UCSD-AML1 (cell line): Measurements from ENCODE around the gene CCND2.

ENCODE experiments used
- DNase-seq: peaks from one replicate; lab custom pipeline; 2025; ENCODE audit not compliant: unreplicated experiment; lab: John Stamatoyannopoulos, UW

Gene CCND2

DNA sequence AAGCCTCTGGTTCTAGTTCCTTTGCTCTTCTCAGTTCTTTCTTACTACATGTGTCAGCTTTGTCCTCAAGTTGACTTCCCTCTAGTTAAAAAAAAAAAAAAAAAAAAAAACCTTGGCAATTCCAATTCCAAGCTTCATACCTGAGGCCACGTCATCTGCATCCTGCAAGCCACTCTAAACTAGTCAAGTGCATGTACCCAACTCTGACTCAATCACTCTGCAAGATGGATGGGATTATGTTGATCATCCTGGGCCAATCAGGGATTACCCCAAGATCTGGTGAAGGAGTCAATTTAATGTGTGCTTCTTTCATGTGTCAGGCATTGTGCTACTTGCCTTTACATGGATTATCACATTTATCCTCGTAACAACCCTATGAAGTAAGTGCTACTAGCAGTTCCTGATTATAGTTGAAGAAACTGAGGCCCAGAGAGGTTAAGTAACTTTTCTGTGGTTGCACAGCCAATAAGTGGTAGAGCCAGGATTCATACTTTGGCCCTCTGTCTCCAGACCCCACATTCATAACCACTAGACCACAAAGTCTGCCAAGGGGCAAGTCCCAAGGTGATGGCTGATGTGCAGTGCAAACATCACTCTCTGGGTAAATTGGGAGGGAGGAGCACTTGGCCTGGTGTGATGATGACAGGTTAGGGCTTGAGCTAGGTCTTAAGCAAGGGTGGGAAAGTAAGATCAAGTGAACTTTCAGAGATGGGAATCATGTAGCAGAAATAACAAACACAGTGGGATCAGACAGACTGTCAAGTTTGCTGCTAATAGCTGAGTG is 17.3 kb upstream of the CCND2 start:
- no peak for DNase-seq

DNA sequence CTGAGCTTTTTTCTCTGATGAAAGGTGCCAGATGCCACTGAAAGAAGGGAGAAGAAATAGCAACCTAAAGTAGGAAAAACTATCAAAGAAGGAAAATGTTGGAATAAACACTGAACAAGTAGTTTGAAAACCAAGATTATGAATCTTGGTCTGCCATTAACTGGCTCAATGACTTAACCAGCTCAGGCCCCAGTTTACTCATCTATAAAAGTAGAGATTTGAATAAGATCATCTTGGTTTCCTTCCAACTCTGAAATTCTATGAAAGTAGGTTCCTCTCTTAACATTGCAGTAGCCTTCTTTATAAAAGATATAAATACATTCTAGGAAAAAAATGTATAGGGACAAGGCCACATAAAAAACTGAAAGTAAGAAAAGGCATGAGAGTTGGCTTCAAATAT is 16.1 kb upstream of the CCND2 start:
- no peak for DNase-seq

DNA sequence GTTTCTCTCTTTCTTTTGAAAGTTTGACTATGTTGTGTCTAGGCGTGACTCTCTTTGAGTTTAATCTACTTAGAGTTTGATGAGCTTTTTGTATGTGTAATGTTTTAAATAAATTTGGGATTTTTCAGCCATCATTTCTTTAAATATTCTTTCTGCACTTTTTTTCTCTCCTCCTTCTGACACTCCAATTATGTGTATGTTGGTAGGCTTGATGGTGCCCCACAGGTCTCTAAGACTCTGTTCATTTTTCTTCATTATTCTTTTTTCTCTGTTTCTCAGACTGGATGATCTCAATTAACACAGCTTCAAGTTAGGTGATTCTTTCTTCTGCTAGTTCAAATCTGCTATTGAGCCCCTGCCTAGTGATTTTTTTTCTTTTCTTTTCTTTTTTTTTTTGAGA is 14.5 kb upstream of the CCND2 start:
- DNase-seq, result no peak

DNA sequence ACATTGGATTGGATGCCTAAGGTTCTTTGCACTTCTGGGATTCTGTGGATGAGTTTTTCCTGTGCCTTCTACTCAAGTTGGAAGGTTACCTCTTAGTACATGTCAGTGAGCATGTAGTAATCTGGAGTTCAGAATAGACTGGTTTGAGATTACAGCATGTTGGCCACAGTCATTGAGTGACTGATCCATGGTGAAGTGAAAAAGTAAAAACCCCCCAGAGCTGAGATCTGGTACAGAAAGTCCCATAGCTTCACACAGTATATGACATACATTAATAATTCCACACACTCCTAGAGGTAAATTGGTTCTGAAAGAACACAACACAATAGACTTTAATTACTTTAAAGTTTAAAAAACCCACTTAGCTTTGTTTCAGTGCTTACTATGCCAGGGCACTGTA is 11.9 kb upstream of the CCND2 start:
- no peak for DNase-seq

DNA sequence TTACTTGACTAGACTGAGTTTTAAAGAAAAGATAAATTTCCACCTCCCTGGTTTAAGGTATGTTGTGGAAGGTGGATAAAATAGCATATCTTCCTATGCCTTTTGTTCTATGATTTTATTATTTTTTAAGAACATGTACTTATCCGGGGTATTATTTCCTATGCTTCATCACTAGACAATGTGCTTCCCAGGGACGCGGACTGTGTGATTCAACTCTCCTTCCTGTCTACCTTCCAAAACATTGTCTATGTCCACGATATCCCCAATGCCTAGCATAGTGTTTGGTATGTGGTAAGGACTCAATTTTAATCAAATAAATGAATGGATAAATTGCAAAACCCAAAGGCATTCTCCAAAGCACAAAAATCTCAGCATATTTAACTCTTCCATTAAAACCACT is 8.3 kb upstream of the CCND2 start:
- no peak for DNase-seq

DNA sequence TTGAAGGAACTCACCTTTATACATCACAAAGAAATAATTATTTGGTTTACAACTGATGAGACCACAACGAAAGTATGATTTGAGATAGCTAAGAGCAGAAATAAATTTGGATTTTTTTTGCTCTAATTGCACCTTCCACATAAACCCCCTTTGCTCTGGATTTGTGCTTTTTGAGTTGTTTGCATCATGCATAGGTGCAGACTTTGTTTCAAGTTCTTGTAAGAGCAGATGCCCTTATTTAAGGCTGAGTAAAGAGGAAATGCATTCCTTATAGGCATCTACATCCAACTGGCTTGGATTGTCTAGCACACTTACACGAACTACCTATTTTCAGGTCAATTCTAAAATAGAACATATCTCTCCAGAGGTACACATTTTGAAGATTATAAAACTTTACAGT is 6.6 kb upstream of the CCND2 start:
- DNase-seq, result no peak

DNA sequence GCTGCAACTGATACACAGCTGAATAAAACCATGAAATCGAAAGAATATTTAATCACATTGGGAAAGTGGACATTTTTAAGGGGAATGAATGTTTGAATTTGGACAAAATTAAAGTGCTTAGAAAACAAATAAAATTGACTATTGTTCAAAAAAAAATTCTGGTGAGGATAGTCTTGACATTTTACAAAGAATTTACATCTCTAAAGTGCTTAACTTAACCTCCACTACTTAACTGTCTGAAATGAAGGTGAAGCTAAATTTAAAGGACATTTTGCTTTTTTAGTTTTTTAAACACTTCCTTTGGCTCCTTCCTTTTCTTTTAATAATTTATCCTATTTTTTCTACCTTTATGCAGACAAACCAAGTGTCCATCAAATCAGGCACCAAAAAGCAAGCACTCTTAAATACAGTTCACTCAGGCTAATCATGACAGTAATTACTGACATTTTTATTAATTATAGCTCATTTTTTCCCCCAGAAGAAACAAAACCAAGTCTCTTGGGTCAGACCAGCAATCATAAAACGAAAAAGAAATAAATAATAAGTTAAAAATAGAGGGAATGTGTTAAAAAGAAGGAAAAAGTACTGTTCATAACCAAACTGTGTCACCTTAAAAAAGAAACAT is 5.7 kb upstream of the CCND2 start:
- DNase-seq, result no peak

DNA sequence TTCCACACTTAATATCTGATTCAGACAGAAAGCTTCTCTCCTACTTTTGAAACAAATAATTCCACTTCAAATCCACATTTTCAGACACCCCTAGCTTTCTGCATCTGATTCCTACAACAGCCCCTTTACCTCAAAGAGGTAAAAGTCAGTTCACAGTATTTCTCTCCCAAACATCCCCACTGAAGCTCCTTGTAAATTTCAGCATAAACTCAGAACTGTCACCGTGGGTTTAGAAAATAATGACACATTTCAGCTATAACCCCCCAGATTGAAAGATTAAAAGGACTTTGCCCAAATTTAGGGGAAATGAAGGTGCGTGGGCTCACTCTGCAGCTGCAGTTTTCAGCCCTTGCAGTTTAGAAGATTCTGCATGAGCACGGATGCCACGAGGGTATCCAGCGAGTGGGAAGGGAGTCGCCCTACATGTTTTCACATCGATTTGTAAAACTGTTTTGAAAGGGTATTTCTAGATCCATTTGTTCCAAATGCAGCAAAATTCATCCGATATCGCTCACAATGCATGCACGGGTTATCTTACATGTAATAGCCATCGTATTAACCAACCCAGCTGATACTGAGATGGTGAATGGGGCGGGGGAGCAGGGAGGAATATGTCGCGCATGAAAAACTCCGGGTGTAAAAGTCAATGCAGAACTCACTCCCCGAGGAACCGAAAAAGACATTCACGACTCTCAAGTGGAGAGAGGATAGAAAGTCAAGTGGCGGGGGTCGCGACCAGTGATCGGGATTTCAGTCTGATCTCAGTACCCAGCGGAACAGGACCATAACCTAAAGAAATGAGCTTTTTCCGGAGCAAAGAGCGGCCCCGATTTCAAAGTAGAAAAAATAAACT is 5.0 kb upstream of the CCND2 start:
- peak; percentile 64 for DNase-seq

DNA sequence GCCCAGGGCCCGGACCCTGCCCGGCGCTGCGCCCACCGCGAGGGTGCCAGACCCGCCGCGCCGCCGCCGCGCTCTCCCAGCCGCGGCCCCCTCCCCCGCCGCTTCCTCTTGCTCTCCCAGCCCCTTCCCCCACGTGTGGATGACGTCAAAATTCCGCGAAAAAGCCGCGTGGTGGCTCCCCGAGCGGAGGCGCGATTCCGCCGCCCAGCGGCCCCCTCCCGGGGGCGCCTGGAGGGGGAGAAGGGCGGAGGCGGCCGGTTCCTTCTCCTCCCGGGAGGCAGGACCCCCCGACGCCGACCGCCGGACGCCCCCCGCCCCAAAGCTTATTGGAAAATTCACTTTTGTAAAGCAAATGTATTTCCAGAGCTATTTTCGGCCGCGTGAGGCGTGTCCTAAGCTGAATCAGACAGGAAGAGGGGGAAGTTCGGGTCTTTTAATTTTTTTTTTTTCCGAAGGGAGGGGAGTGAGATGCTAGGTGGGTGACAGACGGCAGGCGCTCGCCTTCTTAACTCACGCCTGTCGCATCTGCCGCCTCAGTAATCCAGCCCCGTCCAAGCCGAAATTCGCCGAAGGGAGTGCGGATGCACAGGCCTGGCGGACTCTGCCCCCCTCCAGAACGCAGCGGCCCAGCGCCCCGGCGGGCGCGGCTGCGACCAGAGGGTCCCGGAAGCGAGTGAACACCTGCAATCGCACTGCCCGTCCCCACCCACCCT is 4.1 kb upstream of the CCND2 start:
- peak; percentile 89 for DNase-seq

DNA sequence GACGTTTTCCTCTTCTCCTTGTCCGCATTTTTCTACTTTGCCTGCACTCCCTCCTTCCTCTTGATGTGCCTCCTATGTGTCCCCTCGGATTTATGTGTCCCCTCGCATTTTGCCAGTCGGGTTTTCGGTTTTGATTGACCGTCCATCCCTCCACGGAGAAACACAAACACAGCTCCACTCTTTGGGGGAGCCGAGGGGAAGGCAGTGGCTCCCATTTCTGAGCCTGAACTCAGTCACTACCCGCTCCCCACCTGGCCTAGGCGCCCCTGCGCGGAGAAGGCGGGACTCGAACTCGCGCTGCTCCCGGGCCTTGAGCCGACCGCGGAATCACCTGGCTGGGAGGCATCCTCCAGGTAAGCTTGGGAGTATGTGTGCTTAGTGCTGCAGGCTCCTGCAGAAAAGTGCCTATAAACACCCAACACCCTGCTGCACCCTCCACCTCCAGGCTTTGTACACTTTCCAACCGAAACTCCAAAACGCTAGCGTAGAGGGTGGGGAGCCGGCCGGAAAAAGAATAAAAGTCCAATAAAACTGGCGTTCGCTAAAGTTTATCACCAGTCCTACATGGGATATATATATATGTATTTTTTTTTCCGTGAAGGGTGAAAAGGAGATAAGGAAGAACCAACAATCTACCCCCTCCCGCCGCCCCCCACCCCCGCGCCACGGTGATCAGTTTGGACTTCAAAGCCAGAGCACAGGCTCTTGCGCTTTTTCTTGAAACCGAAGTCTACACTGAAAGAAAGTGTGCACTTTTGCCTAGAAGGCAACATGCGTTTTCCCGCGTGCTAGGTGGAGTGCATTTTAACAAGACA is 3.3 kb upstream of the CCND2 start:
- DNase-seq, result no peak

DNA sequence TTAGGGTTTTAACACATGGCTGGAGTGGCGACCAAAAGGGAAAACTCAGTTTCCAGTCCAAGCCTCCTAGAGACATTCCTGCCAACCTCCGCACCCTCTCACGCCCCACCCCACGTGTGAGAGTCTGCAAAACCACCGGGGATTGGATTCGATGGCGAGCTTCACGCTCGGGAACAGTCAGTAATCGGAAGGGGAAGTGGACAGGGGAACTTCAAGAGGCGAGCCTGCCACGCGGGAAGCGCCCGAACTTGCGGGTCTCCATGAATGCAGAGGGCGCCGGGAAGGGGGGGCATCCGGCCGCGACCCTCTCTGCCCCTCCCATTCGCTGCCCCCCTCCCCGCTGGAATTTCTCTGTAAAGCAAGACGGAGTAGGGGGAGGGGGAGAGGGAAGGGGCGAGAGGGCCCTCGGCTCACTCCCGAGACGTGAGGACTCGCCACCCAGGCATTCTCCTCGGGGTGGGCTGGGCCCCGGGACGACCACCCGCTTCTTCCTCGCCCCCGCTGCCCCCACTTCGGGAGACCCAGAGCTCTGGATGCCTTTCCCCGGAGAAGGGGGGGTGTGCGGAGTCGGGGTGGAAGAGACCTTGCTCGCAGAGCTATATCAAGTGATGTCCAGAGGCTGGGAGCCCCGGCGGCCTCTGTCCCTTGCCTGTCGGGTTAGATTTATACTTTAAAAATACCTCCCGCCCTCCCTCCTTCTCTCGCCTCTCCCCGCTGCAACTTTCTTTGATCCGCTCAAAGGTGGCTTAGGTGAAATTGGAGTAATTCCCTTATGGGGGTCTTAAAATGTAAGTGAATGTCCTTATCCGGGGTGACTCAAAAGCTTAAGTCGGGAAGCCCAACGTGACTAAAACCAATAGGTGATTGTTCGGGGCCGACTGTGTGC is 2.5 kb upstream of the CCND2 start:
- DNase-seq, result peak; percentile 80

DNA sequence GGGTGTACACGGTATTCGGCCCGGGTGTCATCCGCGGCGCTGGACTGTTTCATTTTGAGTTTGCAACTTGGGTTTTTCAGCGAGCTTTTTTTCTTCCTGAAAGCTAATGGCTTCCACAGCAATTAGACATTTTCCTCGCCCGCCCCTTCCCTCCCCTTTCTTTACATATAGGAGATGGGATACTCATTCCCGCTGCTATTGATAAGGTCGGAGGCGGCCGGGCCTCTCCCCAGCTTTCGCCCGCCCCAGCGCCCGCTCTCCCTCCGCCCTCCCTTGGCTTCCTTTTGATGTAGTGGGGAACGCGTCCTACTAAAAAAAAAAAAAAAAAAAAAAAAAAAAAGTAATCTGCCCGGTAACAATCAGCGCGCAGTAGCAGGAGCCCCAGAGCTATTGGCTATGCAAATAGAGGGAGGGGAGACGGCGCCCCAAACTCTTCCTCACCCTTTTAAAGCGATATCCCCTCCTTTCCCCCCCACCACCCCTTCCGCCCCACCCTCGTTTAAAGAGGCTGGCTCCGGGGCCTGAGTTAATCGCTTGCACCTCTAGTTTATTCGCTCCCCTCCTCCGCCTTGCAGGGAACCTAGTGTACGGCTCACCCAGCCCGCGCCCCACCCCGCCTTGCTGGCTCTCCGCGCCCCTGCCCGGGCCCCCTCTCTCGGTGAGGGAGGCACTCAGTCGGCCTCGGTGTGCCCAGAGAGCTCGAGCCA is 1.7 kb upstream of the CCND2 start:
- DNase-seq, result peak; percentile 87

DNA sequence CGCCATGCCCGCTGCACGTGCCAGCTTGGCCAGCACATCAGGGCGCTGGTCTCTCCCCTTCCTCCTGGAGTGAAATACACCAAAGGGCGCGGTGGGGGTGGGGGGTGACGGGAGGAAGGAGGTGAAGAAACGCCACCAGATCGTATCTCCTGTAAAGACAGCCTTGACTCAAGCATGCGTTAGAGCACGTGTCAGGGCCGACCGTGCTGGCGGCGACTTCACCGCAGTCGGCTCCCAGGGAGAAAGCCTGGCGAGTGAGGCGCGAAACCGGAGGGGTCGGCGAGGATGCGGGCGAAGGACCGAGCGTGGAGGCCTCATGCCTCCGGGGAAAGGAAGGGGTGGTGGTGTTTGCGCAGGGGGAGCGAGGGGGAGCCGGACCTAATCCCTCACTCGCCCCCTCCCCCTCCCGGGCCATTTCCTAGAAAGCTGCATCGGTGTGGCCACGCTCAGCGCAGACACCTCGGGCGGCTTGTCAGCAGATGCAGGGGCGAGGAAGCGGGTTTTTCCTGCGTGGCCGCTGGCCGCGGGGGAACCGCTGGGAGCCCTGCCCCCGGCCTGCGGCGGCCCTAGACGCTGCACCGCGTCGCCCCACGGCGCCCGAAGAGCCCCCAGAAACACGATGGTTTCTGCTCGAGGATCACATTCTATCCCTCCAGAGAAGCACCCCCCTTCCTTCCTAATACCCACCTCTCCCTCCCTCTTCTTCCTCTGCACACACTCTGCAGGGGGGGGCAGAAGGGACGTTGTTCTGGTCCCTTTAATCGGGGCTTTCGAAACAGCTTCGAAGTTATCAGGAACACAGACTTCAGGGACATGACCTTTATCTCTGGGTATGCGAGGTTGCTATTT is 914 bp upstream of the CCND2 start:
- DNase-seq, result peak; percentile 87

DNA sequence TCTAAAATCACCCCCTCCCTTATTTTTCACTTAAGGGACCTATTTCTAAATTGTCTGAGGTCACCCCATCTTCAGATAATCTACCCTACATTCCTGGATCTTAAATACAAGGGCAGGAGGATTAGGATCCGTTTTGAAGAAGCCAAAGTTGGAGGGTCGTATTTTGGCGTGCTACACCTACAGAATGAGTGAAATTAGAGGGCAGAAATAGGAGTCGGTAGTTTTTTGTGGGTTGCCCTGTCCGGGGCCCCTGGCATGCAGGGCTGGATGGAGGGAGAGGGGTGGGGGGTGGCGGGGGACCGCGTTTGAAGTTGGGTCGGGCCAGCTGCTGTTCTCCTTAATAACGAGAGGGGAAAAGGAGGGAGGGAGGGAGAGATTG is 300 bp upstream of the CCND2 start:
- DNase-seq, result no peak

DNA sequence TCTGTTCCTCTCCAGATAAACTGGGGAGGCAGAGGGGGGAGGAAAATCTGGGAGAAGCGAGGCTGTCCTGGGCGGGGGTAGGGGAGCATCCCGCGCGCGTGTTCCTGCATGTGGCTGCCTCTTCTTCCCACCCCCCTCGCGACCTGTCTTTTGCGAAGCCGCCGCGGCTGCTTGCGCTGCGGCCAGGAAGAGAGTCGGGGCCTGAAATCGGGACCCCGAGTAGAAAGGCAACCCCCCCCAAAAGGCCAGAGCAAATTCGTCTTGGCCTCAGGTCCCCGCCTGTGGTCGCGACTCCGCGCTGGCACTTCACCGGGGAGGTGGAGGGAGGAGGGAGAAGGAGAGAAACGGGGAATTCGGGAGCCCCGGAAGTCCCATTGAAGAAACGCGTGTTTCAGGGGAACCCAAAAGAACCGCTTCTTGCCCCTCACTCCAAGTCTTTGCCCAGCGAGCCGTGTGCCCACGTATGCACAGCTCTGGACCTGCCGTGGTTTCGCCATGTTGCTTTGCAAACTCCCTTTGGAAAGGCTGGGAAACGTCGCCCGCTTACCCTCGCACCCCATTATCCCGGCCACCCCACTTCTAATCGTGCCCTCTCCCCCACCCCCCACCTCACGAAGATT is 944 bp downstream of the CCND2 start:
- no peak for DNase-seq

DNA sequence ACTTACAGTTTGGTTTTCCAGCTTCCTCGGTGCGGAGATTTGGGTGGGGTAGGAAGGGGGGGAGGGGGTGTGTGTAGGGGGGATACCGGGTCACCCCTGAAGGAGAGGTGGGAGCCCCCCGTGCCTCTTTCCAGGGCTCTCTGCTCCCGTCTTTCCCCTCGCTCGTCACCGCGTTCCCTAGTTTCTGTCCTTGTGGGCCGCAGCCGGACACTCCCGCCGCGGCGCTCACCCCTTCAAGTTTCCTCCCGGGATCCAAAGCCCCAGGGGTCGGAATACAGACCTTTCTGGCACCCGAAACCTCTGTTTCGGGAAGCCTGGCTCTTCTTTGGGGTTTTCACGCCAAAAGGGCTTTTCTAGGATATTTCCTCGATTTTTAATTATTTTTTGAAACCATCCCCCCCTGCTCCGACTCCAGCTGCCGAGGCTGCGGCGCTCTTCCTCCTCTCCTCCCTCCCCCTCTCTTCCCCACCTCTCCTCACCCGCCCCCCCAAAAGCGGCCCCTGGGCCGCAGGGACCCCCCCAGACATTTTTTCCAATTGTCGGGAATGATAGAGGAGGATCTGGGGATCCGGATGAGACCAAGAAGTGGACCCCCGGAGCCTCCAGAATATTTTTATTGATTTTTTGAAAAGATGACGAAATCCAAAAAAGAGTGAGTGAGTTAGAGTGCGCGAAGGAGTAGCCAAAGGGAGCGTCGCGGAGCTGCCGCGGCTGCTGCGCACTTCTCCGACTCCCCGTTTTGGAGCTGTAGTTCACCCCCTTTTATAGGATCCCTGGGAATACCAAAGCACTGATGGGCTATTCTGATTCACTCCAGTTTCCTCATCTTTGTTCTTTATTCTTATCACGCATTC is 1.7 kb downstream of the CCND2 start:
- no peak for DNase-seq

DNA sequence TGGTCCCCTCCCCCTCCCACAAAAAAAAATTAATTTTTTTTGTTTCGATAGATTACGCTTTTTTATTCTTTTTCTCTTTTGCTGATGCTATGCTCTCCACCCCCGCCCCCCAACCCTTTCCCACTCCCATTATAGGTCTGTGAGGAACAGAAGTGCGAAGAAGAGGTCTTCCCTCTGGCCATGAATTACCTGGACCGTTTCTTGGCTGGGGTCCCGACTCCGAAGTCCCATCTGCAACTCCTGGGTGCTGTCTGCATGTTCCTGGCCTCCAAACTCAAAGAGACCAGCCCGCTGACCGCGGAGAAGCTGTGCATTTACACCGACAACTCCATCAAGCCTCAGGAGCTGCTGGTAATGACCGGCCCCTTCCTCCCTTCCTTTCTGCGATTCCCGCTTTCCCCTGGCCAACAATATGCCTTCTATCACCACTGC is 2.3 kb downstream of the CCND2 start:
- DNase-seq, result no peak
